Hepatocyte (in vitro differentiated cells): Measurements from ENCODE around the gene STK32C. TPM values are rescaled to one million over a fixed set of nuclear protein-coding genes. Genes with fewer than 3 reads are reported as not detected.

Experiments used
- DNase-seq: peaks from one replicate; pipeline ENCODE4 v3.0.0-alpha.2; 2016; ENCODE audit warnings: low spot score
- H2AFZ ChIP-seq: fragments of 200-600 bp; sonication (generic); 2 replicates; pipeline ENCODE4 v1.6.0; 2016; ENCODE audit warnings: antibody characterized with exemption, mild to moderate bottlenecking
- H3K27ac ChIP-seq: fragments of 200-600 bp; sonication (generic); 2 replicates; pipeline ENCODE4 v1.5.1; 2016; ENCODE audit warnings: mild to moderate bottlenecking
- H3K27me3 ChIP-seq: fragments of 200-600 bp; sonication (generic); 2 replicates; pipeline ENCODE4 v1.6.1; 2016
- H3K36me3 ChIP-seq: fragments of 200-600 bp; sonication (generic); replicated peaks from 2 replicates; pipeline ENCODE4 v1.5.1; 2016; ENCODE audit warnings: low read depth; ENCODE audit not compliant: insufficient read depth
- H3K4me1 ChIP-seq: fragments of 200-600 bp; sonication (generic); 2 replicates; pipeline ENCODE4 v1.5.1; 2016; ENCODE audit warnings: mild to moderate bottlenecking, moderate library complexity; ENCODE audit not compliant: insufficient read depth
- H3K4me2 ChIP-seq: fragments of 200-600 bp; sonication (generic); 2 replicates; pipeline ENCODE4 v1.6.0; 2016
- H3K4me3 ChIP-seq: fragments of 200-600 bp; sonication (generic); 2 replicates; pipeline ENCODE4 v1.5.1; 2016; ENCODE audit warnings: mild to moderate bottlenecking
- H3K79me2 ChIP-seq: fragments of 200-600 bp; sonication (generic); 2 replicates; pipeline ENCODE4 v1.6.0; 2017; ENCODE audit warnings: mild to moderate bottlenecking
- H3K9me2 ChIP-seq: fragments of 200-600 bp; sonication (generic); replicated peaks from 2 replicates; pipeline ENCODE4 v1.6.0; 2017; ENCODE audit warnings: mild to moderate bottlenecking; ENCODE audit not compliant: insufficient read depth
- H3K9me3 ChIP-seq: fragments of 200-600 bp; sonication (generic); 2 replicates; pipeline ENCODE4 v1.5.1; 2016; ENCODE audit warnings: low read depth, mild to moderate bottlenecking
- H4K20me1 ChIP-seq: fragments of 200-600 bp; sonication (generic); 2 replicates; pipeline ENCODE4 v1.6.0; 2016; ENCODE audit warnings: mild to moderate bottlenecking; ENCODE audit not compliant: insufficient read depth, poor library complexity, severe bottlenecking
- CTCF ChIP-seq: fragments of 200-600 bp; sonication (generic); IDR thresholded peaks from 2 replicates; pipeline ENCODE4 v1.5.1; 2016; ENCODE audit warnings: antibody characterized with exemption, mild to moderate bottlenecking; ENCODE audit not compliant: poor library complexity
- EZH2 ChIP-seq: fragments of 200-600 bp; sonication (generic); IDR thresholded peaks from 2 replicates; pipeline ENCODE4 v1.6.1; 2016; ENCODE audit warnings: antibody characterized with exemption, mild to moderate bottlenecking, borderline replicate concordance
- EZH2phosphoT487 ChIP-seq: fragments of 200-600 bp; sonication (generic); IDR thresholded peaks from one replicate; pipeline ENCODE4 v1.6.1; 2018; ENCODE audit warnings: antibody characterized with exemption, mild to moderate bottlenecking, low read depth, moderate library complexity; ENCODE audit not compliant: unreplicated experiment, severe bottlenecking
- WGBS: methylation state at CpG from one replicate; pipeline ENCODE4 v1.1.6; 2016; ENCODE audit warnings: low lambda C conversion rate; ENCODE audit errors: missing lambda C conversion rate; 5-methylcytosine and 5-hydroxymethylcytosine counted together
- polyA plus RNA-seq: library from polyadenylated mRNA; unstranded; fragments of >200 nt; fragmentation: Nextera tagmentation; extraction: Ambion mirVana; gene quantifications from 2 replicates; pipeline ENCODE4 v1.2.1, GENCODE V29; 2016
- total RNA-seq: library from RNA; depleted of rRNA; stranded (reverse); fragments of >200 nt; gene quantifications from 2 replicates; pipeline ENCODE4 v1.2.3, GENCODE V29; 2014

STK32C gene
- total and polyA plus RNA-seq, 2 experiments from 2014 or later, result 7.9 to 12.2 TPM

GRCh38 chr10:132178672-132179545, 128.8 kb downstream of the STK32C start:
- Histone ChIP-seq H3K9me3 (no peaks in the 10 kb centered on the region), H4K20me1 (no peaks in the 10 kb centered on the region), H3K36me3 (no peaks in the 10 kb centered on the region), H2AFZ (no peak overlapping the region), H3K9me2 (no peaks in the 10 kb centered on the region), H3K4me2 (no peak overlapping the region), H3K27ac (no peak overlapping the region), H3K4me3 (no peak overlapping the region), H3K4me1 (no peaks in the 10 kb centered on the region), H3K79me2 (no peaks in the 10 kb centered on the region), H3K27me3 (peaks cover 46% of the 10 kb centered on the region)
- TF ChIP-seq CTCF (no peak), EZH2phosphoT487 (no peak), EZH2 (no peak)
- WGBS, result 79% methylated on average over 23 of the region's 23 CpGs
- no peak for DNase-seq

- no peak overlapping the region for H2AFZ ChIP-seq
- H3K27me3 ChIP-seq, result peaks cover 37% of the 10 kb centered on the region
- DNase-seq, result no peak
- no peak overlapping the region for H3K4me2 ChIP-seq
- no peaks in the 10 kb centered on the region for H4K20me1 ChIP-seq
- no peak for TF ChIP-seq EZH2phosphoT487
- no peak for TF ChIP-seq EZH2
- TF ChIP-seq CTCF, result no peak
- no peaks in the 10 kb centered on the region for H3K9me2 ChIP-seq
- no peak overlapping the region for H3K4me3 ChIP-seq
- H3K4me1 ChIP-seq, result no peaks in the 10 kb centered on the region
- H3K9me3 ChIP-seq, result no peaks in the 10 kb centered on the region
- no peaks in the 10 kb centered on the region for H3K79me2 ChIP-seq
- WGBS, result 80% methylated on average over 6 of the region's 6 CpGs
- no peak overlapping the region for H3K27ac ChIP-seq
- H3K36me3 ChIP-seq, result no peaks in the 10 kb centered on the region
Observed at GRCh38 chr10:132178046-132178445, 129.7 kb downstream of the STK32C start.

DNA sequence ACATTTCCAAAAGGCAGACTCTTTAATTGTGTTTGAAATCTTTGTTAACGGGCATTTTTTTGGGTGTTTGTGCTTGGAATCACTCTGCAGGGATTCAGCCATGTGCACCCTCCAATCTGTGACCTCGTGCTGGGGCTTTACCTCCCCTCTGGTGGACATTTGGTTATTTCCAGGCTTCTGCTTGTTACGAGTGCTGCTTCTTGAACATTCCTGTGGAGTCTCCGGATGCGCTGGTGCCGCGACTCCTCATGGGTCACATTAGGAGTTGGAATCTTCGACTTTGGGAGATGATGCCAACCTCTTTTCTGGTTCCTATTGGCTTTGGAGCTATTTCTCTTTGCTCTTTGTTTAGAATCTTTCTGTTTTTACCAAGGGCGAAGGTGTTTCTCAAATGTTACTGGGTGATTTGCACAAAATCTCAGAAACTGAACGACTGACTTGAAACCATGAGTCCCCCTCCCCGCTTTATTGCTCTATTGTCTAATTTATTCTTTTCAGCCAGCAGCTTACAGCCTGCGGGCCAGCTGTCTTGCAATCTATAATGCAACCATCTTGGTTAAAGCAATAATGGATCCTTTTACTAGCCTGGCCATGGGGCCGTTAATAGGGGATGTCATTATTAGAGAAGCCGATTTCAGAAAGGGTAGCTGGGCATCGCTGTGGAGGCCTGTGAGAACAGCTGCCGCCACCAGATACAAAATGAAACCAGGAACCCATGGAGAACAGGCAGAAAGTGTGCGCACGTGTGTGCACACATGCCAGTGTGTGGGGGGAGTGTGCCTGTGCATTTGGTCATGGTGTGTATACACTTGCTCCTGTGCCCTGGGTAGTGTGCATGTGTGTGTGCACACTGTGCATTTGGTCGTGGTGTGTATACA, 130.9 kb downstream of the STK32C start:
- no peak for TF ChIP-seq CTCF
- TF ChIP-seq EZH2phosphoT487, result no peak
- no peak for TF ChIP-seq EZH2
- Histone ChIP-seq H2AFZ (no peak overlapping the region), H3K27me3 (peaks cover 26% of the 10 kb centered on the region), H4K20me1 (no peaks in the 10 kb centered on the region), H3K4me2 (no peak overlapping the region), H3K9me2 (no peaks in the 10 kb centered on the region), H3K4me1 (no peaks in the 10 kb centered on the region), H3K27ac (no peak overlapping the region), H3K79me2 (no peaks in the 10 kb centered on the region), H3K4me3 (no peak overlapping the region), H3K9me3 (no peaks in the 10 kb centered on the region), H3K36me3 (no peaks in the 10 kb centered on the region)
- 77% methylated on average over 19 of the region's 19 CpGs for WGBS
- DNase-seq, result no peak
